Measurements from ENCODE around the gene IGFBP2.
A peak's percentile ranks its signal among the peaks of the same experiment; 100 is the strongest.

Gene IGFBP2

GRCh38 chr2:216616083-216616678 lies 17.0 kb upstream of the IGFBP2 start:
- no peak for DNase-seq

- DNase-seq: no peak
These were observed 15.9 kb upstream of the IGFBP2 start for GRCh38 chr2:216617159-216617815.

GRCh38 chr2:216618785-216619184 lies 14.4 kb upstream of the IGFBP2 start:
- no peak for DNase-seq

- DNase-seq: no peak
These were observed 13.5 kb upstream of the IGFBP2 start for GRCh38 chr2:216619411-216620393.

GRCh38 chr2:216620786-216621185 lies 12.4 kb upstream of the IGFBP2 start:
- no peak for DNase-seq

- DNase-seq: no peak
These were observed 11.9 kb upstream of the IGFBP2 start for GRCh38 chr2:216621292-216621691.

GRCh38 chr2:216622526-216622925 lies 10.7 kb upstream of the IGFBP2 start:
- DNase-seq: no peak

- DNase-seq: no peak
These were observed 9.0 kb upstream of the IGFBP2 start for GRCh38 chr2:216624251-216624650.

GRCh38 chr2:216626168-216626874 lies 6.9 kb upstream of the IGFBP2 start:
- no peak for DNase-seq

- no peak for DNase-seq
These were observed 6.4 kb upstream of the IGFBP2 start for GRCh38 chr2:216626875-216627245.

- DNase-seq: no peak
These were observed 3.4 kb upstream of the IGFBP2 start for GRCh38 chr2:216629784-216630183.

- DNase-seq: no peak
These were observed 771 bp upstream of the IGFBP2 start for GRCh38 chr2:216632346-216632951.

GRCh38 chr2:216633616-216634369 lies 573 bp downstream of the IGFBP2 start:
- DNase-seq: no peak

GRCh38 chr2:216634370-216635148 lies 1.3 kb downstream of the IGFBP2 start:
- no peak for DNase-seq

- DNase-seq: no peak
These were observed 2.0 kb downstream of the IGFBP2 start for GRCh38 chr2:216635171-216635570.

- no peak for DNase-seq
These were observed 2.7 kb downstream of the IGFBP2 start for GRCh38 chr2:216635701-216636550.

- peak; percentile 49 for DNase-seq
These were observed 3.6 kb downstream of the IGFBP2 start for GRCh38 chr2:216636551-216637450.

GRCh38 chr2:216637472-216637871 lies 4.3 kb downstream of the IGFBP2 start:
- DNase-seq: no peak

Data from CD4-positive, alpha-beta T cell treated with Interleukin-15 for 1 hour (primary cell).